Measurements from ENCODE around the gene RPGRIP1L. TPM values are rescaled to one million over a fixed set of nuclear protein-coding genes. Genes with fewer than 3 reads are reported as not detected.

The RPGRIP1L gene
- total RNA-seq, 1 donor from 2014 or later, result 19.9 TPM

DNA sequence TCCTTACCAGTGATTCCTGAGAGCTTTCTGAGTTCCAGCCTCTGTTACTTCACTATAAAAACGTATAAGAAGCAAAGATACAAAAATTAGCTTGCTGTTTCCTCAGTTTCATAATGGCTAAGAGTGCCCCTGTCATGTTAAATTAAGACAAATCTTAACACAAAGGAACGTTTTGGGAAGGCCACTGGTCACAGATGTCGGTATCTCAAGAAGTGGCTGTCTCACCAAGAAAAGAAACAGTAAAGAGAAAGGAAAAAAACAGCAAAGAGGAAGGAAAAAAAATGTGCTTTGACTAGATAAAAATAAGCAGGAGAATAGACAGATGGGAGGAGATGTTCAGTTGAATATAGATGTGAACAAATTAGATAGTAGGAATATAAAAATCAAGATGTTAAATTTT, 105.9 kb downstream of the RPGRIP1L start:
- Mint-ChIP-seq H3K27ac (no peak overlapping the region), H3K36me3 (ENCODE audit: insufficient read depth) (peaks cover 21% of the 10 kb centered on the region), H3K9me3 (ENCODE audit: low read depth) (peaks cover 26% of the 10 kb centered on the region), H3K27me3 (no peaks in the 10 kb centered on the region), H3K4me1 (ENCODE audit: low read depth) (no peaks in the 10 kb centered on the region), H3K4me3 (ENCODE audit: low read depth) (no peak overlapping the region)
- no peak for DNase-seq (ENCODE audit: low spot score, unreplicated experiment)
- TF ChIP-seq, protein P1, sequence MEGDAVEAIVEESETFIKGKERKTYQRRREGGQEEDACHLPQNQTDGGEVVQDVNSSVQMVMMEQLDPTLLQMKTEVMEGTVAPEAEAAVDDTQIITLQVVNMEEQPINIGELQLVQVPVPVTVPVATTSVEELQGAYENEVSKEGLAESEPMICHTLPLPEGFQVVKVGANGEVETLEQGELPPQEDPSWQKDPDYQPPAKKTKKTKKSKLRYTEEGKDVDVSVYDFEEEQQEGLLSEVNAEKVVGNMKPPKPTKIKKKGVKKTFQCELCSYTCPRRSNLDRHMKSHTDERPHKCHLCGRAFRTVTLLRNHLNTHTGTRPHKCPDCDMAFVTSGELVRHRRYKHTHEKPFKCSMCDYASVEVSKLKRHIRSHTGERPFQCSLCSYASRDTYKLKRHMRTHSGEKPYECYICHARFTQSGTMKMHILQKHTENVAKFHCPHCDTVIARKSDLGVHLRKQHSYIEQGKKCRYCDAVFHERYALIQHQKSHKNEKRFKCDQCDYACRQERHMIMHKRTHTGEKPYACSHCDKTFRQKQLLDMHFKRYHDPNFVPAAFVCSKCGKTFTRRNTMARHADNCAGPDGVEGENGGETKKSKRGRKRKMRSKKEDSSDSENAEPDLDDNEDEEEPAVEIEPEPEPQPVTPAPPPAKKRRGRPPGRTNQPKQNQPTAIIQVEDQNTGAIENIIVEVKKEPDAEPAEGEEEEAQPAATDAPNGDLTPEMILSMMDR (IDR thresholded peaks at IDR 0.05; ENCODE audit: unreplicated experiment), result no peak

DNA sequence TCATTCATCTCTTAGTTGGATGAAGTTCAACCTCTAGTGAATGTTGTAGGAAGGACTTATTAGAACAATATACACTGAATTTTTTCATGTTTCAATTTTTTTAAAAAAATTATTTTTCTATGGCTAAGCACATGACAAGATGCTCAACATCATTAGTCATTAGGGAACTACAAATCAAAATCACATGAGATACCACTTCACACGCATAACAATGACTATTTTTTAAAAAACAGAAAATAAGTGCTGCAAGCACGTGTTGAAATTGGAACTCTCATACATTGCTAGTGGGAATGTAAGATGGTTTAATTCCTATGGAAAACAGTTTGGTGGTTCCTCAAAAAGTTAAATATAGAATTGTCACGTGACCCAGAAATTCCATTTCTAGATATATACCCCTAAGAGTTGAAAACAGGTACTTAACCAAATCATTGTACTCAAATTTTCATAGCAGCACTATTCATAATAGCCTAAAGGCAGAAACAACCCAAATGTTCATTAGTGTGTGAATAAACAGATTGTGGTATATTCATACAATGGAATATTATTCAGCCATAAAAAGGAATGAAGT, 115.5 kb downstream of the RPGRIP1L start:
- H3K27me3 Mint-ChIP-seq, result no peaks in the 10 kb centered on the region
- H3K36me3 Mint-ChIP-seq (ENCODE audit: insufficient read depth), result peaks cover 1% of the 10 kb centered on the region
- H3K9me3 Mint-ChIP-seq (ENCODE audit: low read depth), result peaks cover 11% of the 10 kb centered on the region
- H3K4me3 Mint-ChIP-seq (ENCODE audit: low read depth), result no peak overlapping the region
- DNase-seq (ENCODE audit: low spot score, unreplicated experiment), result no peak
- no peaks in the 10 kb centered on the region for H3K4me1 Mint-ChIP-seq (ENCODE audit: low read depth)
- TF ChIP-seq, protein P1 (IDR thresholded peaks at IDR 0.05; ENCODE audit: unreplicated experiment), result no peak
- H3K27ac Mint-ChIP-seq, result no peak overlapping the region

DNA sequence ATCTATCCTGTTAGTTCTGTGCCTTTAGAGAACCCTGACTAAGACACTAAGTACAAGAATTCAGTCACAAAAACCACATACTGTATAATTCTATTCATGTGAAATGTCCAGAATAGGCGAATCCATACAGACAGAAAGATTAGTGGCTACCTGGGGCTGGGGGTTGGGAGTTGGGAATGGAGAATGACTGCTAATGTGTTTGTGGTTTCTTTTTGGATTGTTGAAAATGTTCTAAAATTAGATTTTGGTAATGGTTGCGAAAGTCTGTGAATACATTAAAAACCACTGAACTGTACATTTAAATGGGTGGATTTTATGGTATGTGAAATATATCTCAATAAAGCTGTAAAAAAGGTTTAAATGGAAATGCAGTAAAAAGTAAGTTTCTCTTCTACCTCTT, 120.3 kb downstream of the RPGRIP1L start:
- Mint-ChIP-seq H3K9me3 (ENCODE audit: low read depth) (no peaks in the 10 kb centered on the region), H3K36me3 (ENCODE audit: insufficient read depth) (no peaks in the 10 kb centered on the region), H3K4me3 (ENCODE audit: low read depth) (no peak overlapping the region), H3K27me3 (no peaks in the 10 kb centered on the region), H3K27ac (no peak overlapping the region), H3K4me1 (ENCODE audit: low read depth) (no peaks in the 10 kb centered on the region)
- DNase-seq (ENCODE audit: low spot score, unreplicated experiment), result no peak
- TF ChIP-seq, protein P1 (IDR thresholded peaks at IDR 0.05; ENCODE audit: unreplicated experiment), result no peak

DNA sequence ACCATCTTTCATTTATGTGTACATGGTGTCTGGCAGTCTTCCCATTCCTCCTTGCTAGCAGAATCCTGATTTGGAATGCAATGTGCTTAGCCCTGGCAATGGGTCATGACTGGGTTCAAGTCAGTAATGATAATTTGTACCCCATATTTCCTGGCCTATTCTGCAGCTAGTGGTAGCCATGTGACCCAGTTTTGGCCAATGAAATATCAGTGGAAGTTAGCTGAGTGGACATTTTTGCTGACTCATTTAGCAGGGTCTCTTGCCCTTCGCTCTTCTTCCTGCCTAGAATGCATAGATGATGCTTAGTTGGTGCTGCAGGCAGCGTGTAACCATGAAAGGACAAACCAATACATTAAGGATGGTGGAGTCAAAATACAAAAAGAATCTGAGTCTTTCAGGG, 121.9 kb downstream of the RPGRIP1L start:
- Mint-ChIP-seq H3K9me3 (ENCODE audit: low read depth) (no peaks in the 10 kb centered on the region), H3K4me1 (ENCODE audit: low read depth) (no peaks in the 10 kb centered on the region), H3K27ac (no peak overlapping the region), H3K36me3 (ENCODE audit: insufficient read depth) (no peaks in the 10 kb centered on the region), H3K27me3 (no peaks in the 10 kb centered on the region), H3K4me3 (ENCODE audit: low read depth) (no peak overlapping the region)
- TF ChIP-seq, protein P1 (IDR thresholded peaks at IDR 0.05; ENCODE audit: unreplicated experiment), result no peak
- DNase-seq (ENCODE audit: low spot score, unreplicated experiment), result no peak

DNA sequence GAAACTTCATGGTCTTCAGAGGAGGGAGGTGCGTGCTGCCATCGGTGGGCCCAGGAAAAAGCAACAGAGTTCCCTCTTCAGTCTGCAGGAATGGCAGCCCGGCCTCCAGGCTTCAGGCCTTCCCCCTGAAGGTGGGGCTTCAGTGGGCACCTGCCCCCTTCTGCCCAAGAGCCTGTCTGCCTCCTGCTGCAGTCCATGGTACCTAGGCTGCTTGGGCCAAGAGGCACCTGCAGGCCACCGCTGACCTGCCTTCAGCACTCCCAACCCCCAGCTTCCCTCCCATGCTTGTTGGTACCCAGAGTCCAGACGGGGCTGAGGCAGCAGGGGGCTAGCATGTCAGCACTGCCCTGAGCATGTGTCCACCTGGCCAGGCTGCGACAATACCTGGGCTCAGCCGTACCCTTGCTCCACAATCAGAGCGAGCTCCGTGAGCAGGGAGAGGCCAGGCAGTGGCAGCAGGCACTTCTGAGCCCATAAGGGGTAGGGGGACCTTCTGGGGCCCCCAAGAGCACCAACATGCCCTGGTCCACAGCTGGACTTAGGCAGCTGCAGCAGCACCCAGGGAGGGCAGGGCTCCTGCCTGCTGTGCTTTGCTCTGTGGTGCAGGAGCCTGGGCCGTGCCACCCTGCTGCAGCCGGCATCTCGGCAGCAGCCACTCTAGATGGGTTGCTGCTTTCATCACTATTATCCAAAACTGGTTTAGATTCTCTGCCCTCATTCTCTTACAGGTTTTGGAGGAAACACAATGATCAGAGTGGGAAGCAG, 123.4 kb downstream of the RPGRIP1L start:
- Mint-ChIP-seq H3K4me3 (ENCODE audit: low read depth) (no peak overlapping the region), H3K4me1 (ENCODE audit: low read depth) (no peaks in the 10 kb centered on the region), H3K27me3 (no peaks in the 10 kb centered on the region), H3K36me3 (ENCODE audit: insufficient read depth) (no peaks in the 10 kb centered on the region), H3K9me3 (ENCODE audit: low read depth) (no peaks in the 10 kb centered on the region), H3K27ac (no peak overlapping the region)
- TF ChIP-seq, protein P1 (IDR thresholded peaks at IDR 0.05; ENCODE audit: unreplicated experiment), result no peak
- no peak for DNase-seq (ENCODE audit: low spot score, unreplicated experiment)

Data from progenitor cell of endocrine pancreas (in vitro differentiated cells).